Esophagus mucosa (tissue), 1 donor: ENCODE measurements around the gene CAPS. TPM values are rescaled to one million over a fixed set of nuclear protein-coding genes. Genes with fewer than 3 reads are reported as not detected.

Source experiments
- ATAC-seq: fragments of 200-7000 bp; cut with Tn5 transposase; one replicate; pipeline ENCODE4 v1.9.1; 2020
- total RNA-seq: library from RNA; stranded (reverse); gene quantifications from one replicate; pipeline ENCODE4 v1.2.4, GENCODE V29; 2023
- donor health status: DM: yes; HTN: yes; CAD: no.

Gene CAPS
- total RNA-seq, 1 donor from 2014 or later, result 2.7 TPM

DNA sequence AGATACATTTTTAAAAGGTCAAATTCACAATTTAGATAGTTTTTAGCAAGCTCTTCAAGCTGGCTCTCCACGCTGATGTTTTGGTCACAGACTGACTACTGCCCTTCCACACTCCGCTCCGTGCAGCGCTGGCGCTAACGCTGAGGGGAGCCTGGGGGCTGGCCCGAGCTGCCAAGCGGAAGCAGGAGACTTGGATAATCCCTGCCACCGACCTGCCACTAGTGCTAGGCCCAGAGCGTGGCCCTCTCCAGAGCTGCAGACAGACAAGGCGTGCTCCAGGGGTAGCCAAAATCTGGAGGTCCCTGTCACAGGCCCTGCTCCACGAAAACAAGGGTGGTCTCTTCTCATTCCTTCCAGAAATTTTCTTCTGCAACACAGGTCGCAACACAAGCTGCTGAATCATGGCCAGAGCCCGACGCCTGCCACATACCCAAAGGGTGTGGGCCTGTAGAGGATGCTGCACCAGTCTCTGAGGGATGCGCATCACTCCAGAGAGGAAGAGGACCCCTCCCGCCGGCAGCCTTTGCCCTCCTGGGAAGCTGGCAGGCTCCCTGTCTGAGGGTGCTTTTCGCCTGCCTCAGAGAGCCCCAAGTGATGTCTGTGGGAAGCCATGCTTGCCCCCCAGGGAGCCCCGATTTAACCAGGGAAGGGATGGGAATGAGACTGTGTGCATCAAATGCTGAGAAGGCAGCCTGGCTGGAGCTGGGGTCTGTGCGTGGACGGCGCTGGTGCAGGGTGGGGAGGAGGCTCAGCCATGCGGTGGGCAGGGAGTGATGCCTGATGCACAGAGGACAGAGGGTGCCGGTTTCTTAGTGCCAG is 21.6 kb downstream of the CAPS start:
- peak; percentile 7 for ATAC-seq

DNA sequence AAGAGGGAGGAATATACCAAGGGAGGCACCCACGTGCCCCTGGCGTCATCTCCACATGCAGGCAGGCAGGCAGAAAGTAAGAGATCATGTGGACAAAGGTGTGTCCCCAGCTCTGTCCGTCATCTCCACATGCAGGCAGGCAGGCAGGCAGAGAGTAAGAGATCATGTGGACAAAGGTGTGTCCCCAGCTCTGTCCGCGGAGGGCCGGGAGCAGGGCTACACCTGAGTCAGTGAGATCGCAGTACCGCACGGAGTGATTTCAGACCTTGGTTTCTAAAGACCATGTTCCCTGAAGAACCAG is 22.2 kb downstream of the CAPS start:
- no peak for ATAC-seq

DNA sequence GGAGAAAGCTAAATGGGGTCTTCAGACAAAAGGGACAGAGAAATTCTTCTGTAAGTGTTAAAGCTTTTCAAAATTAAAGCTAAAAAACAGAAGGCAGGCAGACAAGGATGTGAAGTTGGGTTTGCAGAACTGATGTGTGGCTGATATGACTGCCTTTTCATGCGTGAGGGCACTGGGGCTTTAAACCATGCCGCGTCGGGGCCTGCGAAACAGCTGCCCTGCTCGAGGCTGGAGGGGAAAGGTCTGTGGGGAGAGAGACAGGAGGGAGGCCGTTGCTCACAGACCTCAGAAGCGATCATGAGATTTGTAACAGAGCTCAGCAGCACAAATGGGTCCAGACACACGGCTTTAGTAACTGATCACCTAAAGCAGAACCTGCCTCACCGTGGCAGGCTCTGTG is 23.5 kb downstream of the CAPS start:
- ATAC-seq, result no peak

DNA sequence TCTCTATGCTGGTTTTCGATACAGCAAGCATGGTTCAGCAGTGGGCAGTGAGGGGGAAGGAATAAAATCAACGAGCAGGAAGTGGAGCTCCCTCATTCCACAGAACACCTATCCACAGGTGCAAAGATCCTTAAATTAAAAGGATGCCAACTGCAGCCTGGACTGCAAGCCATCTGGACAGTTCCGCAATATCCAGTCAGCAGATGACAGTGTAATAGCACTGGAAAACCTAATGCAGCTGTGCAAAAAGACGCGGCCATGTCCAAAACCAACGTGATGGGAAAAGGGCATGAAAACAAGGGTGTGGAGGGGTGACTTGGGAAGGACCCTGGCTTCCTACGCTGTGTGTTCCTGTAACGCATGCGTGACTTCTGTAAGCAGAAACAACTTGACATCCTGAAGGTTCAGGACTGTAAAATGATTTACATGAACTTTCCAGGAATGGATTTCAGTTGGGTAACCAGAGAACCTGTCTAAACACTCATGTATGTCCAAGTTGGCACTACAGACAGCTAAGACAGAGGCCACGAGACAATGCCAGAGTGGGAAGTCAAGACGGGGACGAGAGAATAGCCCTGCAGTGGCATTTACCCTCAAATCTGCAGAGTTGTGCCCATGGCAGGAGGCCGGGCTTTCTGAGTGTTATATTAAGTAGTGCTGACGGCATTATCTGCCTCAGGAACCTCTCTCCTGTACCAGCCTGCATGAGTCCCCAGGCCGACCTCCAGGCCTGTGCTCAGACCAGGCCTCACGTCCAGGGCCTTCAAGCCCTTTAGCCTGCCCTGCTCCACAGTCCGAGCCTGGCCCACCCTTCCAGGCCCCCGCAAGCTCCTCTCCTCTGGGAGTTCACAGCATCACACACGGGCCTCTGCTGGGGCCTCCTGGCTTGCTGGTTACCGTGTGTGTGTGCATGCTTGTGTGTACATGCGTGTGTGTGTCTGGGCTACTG is 26.5 kb downstream of the CAPS start:
- no peak for ATAC-seq

DNA sequence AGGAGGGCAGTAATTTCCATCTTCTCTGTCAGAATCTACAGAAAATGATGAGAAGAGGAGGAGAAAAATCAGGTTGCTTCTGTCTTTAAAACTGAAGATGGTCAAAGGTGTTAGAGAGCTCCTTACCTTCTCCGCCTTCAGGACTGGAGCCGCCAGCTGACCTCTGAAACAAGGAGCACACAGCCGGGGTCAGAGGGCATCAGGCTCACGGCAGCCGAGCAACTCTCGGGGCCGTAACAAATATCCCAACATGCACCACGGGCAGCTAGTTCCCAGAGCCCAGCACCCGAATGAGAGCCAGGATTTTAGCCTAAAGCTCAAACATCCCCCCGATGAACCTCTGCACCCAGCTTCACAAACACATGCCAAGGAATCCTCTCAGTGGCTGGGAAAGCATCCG is 27.6 kb downstream of the CAPS start:
- no peak for ATAC-seq

DNA sequence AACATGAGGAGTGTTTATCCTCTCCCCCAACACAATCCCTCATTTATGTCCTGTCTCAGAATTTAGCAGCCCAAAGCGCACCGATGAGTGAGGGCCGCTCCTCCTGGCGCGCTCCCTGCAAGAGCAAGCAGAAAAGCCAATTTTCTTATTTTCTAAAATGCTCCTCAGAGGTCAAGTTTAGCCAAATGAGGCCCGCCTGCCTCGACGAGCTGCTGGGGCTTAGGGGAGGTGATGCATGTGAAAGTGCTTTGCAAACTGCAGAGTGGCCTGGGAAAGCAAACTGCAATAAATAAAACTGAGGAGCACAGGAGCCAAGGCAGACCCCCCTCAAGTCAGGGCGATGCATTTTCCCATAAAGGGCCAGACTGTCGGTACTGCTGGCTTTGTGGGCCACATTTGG is 29.0 kb downstream of the CAPS start:
- ATAC-seq, result no peak

DNA sequence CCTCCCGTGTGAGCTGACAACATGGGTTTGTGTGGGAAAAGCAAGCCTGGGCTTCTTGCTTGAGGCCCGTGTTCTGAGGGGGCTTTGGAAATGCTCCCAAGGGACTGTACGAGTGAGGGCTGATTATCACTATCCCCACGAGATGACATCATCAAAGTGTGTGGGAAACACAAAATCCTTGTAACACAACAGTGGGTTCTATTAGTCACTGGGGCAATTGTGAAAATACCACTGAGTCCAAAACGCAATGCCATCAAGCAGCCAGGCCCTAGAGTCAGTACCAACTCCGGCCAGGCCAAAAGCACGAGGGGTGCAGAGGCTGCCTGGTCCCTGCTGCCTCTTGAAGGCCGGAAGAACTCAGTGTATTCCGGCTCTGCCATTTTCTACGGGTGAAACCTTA is 29.6 kb downstream of the CAPS start:
- no peak for ATAC-seq

DNA sequence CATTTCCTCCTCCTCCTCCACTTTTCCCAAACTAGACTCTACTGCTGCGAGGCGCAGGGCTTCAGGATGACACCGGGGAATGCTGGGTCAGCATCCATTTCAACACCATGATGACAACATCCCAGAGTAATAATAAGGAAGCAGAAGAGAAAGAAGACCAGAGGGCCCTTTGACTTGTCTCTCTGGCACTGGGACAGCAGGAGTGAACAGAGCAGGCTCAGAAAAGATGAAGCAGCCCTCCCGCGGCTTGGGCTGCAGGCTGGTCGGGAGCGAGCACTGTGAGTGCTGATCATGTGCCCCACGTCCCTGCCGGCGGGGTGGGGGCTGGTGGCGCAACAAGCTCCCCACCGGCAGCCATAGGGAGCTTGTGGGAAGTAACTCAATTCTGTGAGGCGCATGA is 33.4 kb downstream of the CAPS start:
- no peak for ATAC-seq

DNA sequence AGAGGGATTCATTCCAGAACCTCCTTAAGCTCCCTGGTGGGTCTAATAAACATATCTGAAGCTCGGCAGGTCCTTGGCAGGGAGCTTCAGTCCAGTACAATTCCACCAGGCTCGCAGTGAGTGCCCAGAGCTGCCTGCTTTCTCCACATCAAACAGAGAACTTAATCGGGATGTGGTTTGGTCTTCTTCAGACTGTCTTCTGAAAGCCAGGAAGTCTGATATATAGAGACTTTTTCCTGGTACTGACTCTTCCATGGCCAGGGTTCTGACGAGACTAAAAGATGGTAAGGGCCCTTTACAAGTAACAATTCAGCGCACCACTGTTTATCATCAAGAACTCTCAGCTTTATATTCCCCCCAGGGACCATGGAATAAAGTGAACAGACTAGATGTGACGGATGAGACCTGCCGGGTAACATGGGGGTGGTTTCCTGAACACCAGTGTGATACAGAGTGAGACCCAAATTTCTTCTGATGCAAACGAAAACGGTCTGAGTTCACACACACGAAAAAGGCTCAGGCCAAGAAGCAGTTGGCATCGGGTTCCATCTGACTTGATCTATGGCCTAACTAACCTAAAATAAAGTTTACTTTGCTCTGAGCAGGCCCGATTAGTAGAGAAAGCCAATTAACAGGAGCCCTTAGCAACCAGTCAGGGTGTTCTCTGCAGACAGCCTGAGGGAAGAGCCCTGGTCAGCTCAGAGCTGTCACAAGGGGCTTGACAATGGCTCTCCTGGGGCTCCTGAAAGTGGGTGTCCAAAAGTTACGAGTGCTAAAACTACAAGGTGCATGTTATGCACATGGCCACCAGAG is 34.9 kb downstream of the CAPS start:
- ATAC-seq, result no peak

DNA sequence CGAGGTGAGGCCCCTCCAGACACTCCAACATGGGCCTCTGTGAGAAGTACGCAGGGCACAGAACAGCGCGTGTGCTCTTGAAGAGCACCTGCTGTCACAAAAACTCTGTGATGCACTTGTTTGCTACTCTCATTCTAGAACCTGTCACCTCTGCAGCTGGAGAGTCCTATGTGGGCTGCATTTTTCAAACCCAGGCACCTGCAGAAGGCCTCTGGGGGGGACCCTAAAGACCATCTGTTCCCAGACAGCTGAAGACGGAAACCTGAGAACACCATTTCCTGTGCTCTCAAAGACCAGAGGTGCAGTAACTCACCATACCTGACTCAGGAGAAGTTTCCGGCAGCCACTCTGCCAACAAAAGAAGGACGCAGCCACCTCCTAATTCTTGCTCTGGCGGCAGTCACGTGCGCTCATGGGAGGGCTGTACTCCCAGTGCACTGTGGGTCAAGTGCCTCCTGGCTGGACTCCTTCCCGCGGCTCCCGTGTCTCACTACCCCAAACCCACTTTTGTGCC is 35.8 kb downstream of the CAPS start:
- no peak for ATAC-seq

DNA sequence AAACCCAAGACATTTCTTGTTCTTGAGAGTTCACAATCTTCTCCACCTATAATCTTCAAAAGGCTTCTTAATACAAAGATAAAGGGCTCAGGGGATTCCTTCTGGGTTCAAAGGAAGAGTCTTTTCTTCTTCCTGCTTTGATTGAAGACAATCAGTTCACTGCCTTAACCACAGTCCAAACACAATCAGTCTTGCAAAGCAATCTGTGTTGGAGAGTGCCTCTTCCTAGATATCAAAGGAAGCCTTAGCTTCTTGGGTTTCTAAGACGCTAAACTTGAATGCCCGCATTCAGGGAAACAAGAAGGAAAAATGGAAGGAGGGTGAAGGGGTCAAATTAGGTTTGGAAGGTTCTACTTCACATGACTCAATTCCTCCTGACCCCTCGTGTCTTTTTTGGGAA is 36.7 kb downstream of the CAPS start:
- no peak for ATAC-seq

DNA sequence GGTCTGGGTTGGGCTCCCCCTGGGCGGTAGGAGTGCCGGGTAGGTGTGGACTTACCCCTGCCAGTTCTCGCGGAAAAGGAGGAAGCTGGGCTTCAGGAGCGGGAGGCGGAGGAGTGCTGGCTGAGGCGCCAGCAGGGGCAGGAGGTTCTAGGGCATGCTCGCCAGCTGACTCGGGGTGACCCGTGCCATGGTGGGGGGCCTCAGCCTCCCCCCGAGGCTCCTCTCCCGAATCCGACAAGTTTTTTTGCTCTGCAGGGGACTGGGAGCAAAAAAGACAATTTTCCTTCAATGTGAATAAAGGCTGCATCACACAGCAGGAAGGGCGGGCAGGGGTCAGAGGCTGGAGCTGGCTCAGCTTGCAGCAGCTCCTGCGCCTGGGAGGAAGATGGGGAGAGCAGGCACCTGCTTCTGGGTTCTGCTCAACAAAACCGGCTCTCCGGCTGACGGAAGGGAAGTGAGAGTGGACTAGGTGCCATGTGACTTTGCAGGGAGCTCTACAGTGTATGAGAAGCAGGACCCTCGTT is 37.3 kb downstream of the CAPS start:
- ATAC-seq, result no peak

DNA sequence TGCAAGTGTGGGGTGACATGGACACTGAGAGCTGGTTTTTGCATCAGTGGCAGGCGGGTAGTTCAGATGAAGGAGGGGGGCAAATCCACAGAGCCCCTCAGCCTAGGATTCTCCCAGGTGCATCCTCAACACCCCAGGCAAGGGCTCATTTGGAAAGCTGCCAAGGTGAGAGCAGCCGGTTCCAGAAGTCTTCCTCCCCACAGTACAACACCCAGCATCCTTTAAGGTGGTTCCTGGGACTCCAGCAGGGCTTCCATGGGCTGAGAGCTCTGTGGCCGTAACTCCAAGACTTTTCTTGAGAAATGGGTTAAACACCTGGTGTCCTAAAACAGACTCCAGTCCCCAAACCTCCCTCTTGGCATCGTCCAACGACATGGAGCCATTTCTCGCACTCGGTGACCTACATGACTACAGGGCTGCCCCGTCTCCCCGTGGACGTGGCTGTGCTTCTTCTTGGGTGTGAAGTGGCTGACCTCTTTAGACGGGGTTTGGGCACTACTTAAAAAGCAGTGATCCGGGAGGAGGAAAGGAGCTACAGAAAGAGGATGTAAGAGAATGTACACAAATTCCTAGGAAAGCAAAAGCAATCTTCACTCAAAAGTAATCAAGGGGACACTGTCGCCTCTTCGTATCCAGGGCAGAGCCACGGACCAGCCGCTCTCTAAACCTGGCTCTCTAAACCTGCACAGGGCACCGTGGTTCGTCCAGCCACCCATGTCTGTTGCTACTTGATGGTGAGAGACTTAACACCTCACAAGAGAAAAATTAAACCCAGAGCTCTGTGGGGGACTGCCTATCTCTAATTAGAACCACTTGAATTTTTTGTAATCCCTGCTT is 38.4 kb downstream of the CAPS start:
- no peak for ATAC-seq

DNA sequence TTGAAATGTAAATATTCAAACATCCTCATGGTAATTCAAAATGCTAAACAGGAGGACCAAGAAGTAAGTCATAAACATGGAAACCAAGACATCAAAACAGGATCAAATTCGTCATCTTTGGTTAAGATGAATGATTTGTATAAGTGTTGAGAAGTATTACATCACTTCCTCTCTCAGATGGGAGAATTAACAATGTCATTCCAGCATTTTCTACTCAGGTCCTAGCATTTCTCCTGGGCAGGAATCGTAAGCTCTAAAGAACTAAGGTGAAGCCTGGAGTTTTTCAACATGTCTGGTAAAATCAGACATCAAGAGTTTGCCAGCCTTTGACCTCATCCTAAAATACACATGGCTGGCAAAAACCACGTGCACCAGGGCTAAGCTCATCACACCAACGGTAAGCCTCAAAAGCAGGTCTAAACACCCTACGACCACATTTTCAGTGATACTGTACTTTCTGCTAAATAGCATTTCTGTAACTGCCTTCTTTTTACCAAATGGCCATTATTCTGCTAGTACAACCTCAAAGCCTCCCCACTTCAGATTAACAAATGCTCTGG is 39.1 kb downstream of the CAPS start:
- ATAC-seq, result no peak

DNA sequence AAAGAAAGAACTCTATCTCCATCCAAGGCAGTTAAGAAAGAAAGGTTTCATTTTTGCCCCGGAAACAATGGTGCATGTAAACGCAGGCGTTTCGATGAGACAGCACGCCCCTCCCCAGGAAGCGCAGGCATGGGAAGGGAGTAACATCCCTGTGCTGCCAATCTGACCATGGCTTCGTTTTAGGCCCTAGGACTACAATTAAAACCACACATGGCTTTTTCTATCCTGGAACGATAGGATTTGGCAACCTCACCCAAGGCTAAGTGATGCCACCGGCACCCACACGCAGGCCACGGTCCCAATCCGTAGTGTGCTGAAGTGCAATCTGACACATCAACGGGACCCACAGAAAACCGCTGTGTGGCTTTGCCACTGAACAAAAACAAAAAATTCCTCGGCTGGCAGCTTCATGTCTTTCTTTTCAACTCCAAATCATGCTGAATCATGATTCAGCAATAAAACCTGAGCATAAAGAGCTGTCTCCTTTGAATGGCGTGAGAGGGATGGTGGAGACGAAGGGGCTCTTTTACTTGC is 39.7 kb downstream of the CAPS start:
- ATAC-seq, result no peak

DNA sequence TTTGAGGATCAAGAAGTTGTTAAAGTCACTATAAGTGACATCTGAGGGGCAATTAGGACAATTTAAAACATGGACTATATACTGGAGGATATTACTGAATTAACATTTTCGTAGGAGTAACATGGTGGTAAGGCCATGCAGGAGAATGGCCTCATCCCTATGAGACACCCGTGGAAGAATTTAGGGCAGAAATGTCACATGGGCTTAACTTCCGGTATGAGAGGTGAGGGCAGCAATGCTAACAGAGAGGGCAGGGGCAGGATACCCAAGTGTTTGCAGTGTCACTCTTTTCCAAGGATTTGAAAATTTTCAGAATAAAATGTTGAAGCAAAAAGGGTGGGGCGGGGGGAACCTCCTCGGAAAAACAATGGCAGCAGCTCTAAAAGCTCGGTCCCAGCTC is 40.2 kb downstream of the CAPS start:
- ATAC-seq, result no peak

DNA sequence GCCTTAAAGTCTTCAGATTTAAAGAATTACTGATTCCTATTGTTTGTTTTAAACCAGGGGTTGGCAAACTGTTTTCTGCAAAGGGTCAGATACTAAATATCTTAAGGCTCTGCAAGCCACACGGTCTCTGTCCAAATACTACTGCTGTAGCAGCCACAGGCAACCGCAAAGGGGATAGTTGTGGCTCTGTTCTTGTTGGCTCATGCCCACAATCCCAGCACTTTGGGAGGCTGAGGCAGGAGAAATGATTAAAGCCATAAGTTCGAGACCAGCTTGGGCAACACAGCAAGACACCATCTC is 41.5 kb downstream of the CAPS start:
- no peak for ATAC-seq

DNA sequence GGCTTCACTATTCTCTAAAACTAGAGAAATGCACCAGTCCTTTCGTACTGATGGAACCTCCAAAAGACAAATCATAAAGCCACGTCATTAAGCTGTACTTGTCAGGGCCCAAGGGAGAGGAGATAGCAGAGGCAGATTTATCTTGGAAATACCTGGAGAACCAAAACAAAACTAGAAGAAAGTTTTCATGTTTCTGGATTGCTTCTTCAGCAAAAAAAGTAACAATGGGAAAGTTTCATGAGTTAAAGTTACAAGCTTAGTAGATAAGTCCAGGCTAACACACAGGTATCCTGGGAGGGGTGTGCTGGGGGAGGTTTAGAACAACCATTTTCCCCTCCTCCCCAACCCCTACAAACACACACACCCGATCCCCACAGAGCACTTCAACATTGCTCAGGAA is 42.3 kb downstream of the CAPS start:
- ATAC-seq, result no peak

DNA sequence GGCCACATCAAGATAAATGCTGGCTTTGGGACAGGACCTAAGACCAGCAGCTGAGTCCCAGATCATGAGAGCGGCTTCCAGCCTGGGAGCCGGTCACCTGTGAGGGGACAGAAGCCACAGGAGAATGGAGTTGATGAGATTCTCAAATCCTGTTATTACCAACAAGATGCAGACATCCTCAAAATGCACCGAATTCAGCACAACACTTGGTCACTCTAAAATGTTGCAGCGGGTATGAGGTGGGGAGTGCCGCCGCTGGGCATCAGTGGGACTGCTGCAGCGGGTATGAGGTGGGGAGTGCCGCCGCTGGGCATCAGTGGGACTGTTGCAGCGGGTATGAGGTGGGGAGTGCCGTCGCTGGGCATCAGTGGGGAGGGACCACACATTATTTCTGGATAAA is 42.7 kb downstream of the CAPS start:
- ATAC-seq, result no peak

DNA sequence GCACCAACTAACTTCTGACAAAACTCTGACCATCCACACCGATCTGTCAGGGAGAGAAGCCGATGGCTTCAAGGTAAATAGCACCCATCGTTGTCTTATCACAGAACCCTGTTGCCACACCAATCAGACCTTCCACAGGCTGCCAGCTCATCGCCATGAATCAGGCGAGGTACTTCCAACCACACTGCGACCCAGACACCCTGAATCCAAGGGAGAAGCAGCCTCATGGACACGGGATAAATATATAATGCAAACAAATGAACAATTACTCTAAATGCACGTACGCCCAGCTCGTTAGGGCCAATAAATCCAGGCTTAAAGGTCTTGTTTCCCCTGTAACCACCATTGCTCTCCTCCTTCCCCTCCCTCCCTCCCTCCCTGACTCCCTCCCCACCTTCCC is 43.1 kb downstream of the CAPS start:
- ATAC-seq, result no peak
